Activated T-cell treated with anti-CD3 and anti-CD28 coated beads, Interleukin-2, amount 50 U/mL, for 48 hours (primary cell): ENCODE results near the gene RARS1.
A peak's percentile ranks its signal among the peaks of the same experiment; 100 is the strongest.

Source experiments
- DNase-seq, 2 experiments: peaks; one replicate each; pipeline ENCODE4 v3.0.0-alpha.2; 2020

Gene RARS1

DNA sequence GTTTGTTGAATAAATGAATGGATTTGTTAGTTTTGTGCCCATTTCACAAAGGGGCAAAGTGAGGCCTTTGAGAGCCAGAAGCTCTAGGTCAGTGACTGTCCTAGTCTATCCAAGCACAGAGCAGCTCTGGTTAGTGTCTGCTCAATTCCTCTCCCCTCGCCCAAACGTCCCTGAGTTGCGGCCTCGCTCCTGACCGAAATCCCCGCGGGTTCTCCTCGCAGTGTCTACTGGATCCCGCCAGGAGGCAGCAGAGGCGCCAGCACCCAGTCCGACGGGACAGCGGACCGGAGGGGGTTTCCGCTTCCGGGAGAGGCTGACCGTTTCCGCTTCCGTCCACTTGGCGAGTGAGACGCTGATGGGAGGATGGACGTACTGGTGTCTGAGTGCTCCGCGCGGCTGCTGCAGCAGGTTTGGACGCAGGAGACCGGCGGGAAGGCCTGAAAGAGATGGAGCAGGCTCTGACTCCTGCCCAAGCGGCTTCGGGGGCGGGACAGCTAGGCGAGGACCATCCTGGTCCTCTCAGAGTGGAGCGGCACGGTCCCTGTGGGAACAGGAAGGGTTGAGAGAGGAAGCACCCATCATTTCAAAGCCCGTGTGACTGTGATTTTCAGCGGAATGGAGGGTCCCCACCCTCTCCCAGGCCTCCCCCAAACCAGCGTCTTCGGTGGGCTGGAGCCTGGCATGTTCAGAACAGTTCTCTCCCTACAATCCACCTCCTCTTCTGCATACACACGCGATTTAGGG is at the start of gene RARS1:
Gene RARS1 (plus strand): TSS at position 336 of the 744 bp plus-strand sequence. CDS start 28 bp downstream, at position 364.
- DNase-seq, result peak; percentile 91 to 94

DNA sequence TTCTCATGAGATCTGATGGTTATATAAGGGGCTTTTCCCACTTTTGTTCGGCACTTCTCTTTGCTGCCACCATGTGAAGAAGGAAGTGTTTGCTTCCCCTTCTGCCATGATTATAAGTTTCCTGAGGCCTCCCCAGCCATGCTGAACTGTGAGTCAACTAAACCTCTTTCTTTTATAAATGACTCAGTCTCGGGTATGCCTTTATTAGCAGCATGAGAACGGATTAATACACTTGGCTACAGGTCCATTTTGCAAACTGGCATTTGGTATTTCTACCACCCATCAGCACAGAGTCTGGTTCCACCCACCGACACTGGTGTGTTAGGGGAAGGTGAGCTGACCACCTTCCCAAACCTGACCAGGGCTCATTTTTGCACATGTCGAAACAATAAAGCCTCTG is 47.9 kb upstream of the RARS1 start:
- no peak for DNase-seq

DNA sequence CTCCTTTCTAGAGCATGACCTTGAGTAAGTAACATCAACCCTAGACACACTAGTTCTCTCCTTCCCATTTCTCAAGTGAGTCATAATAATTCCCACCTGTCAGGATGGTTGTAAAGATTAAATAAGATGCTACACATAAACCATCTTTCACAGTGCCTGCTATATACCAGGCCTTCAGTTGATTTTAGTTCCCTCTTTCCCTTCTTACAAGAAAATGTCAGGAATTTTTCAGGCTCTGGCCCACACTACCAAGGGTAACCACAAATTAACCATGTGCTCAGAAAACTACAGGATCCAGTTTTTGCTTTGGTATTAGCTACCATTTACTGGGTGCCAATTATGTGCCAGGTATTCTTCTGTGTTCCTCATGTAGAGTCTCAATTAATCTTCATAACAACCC is 42.7 kb upstream of the RARS1 start:
- no peak for DNase-seq

DNA sequence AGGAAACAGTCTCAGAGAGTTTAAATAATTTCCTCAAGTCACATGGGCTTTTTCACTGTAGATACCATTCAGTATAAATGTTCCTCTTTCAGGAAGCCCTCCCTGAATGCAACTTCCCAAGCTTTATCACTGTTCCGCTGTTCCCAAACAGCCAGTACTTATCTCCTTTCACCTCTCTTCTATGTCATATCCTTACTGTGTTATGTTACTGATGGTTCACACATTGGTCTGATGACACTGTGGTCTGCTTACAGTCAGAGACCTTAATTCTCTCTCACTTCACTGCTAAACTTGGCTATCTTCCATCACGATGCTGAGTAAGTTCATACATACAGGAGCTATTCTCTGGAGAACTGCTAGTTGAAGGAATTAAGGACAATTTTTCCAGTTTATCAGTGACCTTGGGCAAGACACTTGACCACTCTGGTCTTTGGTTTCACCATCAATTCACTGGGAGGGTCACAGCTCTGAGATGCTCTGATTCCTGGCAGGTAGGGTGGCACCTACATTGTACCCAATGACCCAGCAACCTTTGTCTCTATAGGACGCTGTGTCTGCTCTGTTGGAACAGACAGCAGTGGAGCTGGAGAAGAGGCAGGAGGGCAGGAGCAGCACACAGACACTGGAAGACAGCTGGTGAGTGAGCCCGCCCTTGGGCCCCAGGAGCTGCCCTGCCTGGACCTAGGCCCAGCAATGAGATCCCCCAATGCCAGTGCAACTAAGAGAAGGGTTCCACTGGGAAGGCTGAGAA is 42.1 kb upstream of the RARS1 start:
- DNase-seq, result no peak

DNA sequence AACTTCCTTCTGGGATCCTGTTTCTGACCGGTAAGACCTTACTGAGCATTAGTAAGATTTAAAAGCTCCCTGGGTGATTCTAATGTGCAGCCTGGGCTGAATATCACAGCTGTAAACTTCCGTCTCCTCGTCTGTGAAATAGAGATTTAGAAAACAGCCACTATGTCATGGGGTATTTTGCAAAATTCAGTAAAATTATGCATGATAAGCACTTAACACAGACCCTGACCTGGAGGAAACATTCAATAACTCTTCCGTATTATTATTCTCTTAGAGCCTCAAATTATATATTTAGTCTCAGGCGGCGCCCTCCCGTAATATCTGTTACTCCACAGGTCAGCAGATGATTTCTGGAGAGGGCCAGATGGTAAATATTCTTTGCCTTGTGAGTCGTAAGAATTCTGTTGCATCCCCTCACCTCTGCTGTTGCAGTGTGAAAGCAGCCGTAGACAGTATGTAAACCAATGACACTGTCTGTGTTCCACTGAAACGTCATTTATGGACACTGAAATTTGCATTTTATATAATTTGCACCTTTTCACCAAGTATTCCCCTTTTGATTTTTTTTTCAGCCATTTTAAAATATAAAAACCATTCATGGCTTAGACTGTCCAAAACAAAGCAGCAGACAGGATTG is 39.2 kb upstream of the RARS1 start:
- DNase-seq, result no peak

DNA sequence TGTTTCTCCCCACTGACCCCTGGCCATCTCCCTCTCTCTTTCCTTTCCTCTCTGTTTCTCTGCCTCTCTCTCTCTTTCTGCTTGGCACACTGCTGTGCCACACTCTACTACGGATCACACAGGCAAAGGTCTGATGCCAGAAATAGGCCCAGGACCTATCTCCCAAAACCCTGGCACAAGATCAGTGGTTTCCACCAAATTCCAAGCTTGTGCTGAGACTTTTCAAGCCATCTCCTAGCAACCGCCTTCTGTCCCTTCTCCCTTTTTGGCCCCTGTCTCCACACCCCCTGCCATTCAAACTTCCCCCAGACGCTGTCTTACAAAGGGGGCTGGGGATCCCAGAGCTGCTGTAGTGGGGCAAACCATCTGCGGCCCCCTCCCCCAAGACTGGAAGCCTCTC is 38.5 kb upstream of the RARS1 start:
- DNase-seq, result no peak

DNA sequence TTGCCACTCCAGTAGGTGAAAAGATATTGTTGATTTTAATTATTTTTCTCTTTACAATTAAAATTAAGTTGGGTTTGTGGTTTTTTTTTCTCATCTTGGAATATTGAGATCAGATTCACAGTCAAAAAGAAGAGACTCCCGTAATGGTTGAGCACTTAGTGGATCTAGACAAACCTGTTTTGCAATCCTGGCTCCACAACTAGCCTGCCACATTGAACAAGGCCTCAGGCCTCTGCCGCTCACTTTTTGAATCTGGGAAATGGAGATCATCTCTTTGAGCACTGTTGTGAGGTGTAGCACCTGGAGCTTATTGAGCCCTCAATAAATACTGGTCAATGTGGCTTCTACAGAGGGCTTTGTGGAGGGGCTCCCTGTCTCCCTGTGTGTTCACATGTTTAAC is 37.1 kb upstream of the RARS1 start:
- DNase-seq, result no peak

DNA sequence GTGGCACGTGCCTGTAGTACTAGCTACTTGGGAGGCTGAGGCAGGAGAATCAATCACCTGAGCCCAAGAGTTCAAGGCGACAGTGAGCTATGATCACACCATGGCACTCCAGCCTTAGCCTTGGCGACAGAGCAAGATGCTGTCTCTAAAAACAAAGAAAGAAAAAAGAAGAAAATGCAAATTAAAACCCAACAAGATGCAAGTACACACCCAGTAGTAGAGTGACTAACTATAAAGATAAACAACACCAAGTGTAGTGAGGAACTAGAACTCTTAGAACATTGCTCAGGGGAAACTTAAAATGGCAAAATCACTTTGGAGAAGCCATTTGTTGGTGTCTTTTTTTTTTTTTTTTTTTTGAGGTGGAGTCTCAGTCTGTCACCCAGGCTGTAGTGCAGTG is 34.7 kb upstream of the RARS1 start:
- no peak for DNase-seq

DNA sequence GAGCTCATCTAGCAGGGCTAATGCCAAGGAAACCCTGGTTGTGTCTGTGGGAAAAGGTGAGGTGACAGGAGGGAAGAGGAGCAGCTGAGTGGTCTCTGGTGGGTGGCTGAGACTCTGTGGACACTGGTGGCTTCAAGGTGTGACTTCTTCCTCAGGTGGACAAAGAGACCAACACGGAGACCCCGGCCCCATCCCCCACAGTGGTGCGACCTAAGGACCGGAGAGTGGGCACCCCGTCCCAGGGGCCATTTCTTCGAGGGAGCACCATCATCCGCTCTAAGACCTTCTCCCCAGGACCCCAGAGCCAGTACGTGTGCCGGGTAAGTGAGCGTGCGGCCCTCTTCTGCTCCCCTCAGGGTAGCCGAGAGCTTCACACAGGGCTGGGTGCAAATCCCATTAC is 31.1 kb upstream of the RARS1 start:
- no peak for DNase-seq

DNA sequence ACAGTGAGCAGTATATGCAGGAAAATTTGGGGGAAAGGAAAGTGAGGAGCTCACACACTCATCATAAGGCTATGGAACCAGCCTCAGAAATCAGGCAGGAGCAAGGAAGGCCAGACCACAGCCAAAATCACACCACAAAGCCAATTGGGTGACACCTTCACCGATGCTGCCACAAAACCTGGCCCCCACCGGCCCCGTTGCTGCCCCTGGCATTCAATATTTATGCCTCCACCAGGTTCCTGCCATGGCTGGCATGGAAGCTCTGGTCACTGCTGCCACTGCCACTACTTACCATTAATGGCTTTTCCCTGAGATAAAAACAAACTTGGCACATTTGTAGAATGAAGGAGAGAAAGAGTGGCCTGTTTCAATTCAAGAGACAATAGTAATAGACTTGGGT is 28.7 kb upstream of the RARS1 start:
- DNase-seq, result no peak

DNA sequence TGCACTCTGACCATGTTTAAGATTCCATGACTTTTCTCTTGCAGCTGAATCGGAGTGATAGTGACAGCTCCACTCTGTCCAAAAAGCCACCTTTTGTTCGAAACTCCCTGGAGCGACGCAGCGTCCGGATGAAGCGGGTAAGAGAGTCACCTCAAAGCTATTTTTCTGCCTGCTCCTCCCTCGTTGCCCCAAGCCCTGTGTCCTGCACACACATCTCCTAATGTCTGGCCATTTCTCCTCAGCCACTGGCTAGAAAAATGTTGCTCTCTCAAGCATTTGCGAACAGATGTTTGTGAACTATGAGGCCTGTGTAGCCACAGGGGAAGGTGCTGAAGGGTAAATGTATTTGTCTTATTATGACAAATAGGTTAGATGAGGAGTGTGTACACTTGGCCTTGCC is 25.7 kb upstream of the RARS1 start:
- no peak for DNase-seq

DNA sequence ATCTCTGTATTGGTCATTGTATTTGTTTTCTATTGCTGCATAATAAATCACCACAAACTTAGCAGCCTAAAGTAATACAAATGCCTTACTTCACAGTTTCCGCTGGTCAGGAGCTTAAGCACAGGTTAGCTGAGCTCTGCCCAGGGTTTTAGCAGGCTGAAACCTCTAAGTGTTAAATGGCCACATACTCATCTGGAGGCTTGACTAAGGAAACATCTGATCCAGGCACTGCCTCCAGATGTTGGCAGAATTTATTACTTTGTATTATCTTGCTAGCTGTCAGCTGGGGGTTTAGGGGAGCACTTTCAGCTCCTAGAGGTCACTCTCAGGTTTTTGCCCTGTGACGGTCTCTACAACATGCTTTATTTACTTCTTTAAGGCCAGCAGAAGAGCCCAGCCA is 23.2 kb upstream of the RARS1 start:
- no peak for DNase-seq

DNA sequence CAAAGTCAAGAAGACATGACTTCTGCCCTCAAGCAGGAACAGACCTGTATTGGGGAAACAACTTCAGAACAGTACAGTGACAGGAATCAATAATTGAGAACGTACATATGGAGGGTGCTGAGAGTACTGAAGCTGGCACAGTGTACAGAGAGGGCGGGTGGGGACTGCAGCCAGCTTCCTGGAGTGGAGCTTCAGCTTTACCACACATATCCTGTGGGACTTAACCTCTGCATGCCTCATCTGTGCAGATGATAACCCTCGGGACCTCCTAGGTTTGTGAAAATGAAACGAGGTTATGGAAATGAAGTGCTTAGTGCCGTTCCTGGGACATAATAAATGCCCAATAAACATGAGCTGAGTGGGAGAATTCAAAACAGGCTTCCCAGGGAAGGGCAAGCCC is 22.1 kb upstream of the RARS1 start:
- DNase-seq, result no peak

DNA sequence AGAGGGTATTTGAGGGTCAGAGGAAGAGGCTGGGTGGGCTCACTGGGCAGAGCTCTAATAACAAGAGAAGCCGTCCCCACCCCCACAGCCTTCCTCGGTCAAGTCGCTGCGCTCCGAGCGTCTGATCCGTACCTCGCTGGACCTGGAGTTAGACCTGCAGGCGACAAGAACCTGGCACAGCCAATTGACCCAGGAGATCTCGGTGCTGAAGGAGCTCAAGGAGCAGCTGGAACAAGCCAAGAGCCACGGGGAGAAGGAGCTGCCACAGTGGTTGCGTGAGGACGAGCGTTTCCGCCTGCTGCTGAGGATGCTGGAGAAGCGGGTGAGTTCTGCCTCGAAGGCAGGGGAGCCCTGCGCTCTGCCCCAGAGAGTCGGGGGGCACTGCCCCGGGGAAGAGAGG is 21.6 kb upstream of the RARS1 start:
- DNase-seq, result no peak

DNA sequence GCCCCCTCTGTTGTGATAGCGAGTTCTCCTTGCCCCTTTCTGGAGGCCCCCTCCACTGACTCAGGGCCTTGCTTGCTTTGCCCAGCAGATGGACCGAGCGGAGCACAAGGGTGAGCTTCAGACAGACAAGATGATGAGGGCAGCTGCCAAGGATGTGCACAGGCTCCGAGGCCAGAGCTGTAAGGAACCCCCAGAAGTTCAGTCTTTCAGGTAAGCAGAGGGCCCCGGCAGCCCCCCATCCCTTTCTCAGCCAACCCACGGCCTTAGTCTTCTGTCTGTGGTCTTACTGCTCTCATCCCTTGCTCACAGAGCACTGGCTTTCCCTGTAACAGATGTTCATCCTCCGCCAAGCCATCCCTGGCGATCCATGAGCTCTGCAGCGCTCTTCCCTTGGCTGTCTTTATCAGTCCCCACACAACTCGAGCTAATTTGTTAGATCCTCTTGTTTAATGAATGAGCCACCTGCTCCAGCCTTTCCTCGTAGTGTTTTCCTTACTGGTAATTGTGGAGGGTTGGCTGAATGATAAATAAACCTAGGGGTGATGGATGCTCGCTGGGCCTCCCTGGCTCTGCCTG is 18.4 kb upstream of the RARS1 start:
- no peak for DNase-seq

DNA sequence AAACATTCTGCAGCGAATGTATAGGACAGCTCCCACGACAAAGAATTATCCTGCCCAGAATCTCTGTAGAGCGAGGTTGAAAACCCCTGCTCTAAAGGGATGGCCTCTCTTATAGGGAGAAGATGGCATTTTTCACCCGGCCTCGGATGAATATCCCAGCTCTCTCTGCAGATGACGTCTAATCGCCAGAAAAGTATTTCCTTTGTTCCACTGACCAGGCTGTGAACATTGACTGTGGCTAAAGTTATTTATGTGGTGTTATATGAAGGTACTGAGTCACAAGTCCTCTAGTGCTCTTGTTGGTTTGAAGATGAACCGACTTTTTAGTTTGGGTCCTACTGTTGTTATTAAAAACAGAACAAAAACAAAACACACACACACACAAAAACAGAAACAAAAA is 17.4 kb upstream of the RARS1 start:
- no peak for DNase-seq

DNA sequence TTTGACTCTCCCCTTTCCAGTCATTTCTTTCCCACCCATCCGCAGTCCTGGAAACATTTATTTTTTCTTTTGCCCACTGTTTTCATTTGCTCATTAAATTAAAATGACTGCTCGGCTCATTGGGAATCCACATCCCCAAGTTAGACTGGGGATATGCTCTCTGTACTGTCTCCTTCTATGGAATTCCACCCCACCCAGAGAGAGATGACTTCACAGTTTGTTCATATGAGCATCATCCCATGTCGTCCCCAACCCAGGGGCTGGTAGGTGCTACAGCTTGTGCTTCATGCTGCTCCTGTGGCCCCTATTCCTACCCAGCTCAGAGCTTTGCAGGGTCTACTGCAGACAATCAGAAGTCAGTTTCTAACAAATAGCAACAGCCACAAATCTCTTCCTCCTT is 16.5 kb upstream of the RARS1 start:
- DNase-seq, result no peak

DNA sequence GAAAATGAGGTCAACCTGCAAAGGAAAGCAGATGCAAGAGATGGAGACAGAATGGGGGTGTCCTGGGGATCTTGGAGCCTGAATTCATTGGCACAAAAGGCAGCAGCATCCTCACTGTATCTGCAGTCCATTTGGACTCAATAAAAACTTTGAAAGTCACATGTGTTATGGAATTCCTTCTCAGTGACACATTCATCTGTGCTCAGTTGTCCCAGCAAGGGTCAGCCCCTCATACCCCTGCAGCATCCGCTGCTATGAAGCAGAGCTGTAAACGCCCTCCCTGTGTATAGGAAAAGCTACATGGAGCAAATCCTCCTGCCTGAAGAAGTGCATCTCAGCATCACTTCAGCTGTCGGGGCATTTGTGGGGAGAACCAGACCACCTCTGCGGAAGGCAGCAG is 14.5 kb upstream of the RARS1 start:
- DNase-seq, result no peak

DNA sequence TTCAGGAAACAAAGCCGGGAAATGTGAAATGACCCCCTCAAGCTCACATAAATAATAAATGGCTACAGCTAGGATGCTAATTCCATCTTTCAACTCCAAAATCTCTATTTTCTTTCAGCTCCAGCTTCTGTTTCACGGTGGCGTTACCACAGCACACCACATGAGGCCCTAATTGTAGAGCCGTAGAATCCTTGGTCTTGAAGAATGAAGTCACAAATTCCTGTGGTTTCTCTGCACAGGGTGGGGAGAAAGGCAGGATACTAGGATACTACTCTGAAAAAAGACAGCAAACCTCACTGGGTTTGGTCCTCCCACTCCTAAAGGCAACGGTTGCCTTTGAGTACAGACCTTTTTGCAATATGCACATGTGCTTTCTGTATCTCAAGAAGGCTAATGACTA is 13.9 kb upstream of the RARS1 start:
- no peak for DNase-seq

DNA sequence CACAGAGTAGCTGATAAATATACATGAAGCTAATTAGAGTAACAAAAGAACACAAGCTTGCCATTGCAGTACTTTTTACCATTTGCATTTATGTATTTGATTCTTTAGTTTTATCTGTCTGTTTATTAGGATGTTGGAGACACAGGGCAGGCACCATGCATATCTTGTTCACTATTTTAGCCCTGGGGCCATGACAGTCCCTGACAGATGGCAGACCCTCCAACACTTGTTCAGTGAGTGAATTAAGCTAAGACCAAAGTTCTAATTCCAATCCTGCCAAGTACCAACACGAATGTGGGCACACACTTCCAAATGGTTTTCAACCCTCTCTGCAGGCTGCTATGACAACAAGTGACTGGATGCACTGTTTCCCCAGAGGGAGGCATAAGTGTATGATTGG is 12.0 kb upstream of the RARS1 start:
- no peak for DNase-seq

DNA sequence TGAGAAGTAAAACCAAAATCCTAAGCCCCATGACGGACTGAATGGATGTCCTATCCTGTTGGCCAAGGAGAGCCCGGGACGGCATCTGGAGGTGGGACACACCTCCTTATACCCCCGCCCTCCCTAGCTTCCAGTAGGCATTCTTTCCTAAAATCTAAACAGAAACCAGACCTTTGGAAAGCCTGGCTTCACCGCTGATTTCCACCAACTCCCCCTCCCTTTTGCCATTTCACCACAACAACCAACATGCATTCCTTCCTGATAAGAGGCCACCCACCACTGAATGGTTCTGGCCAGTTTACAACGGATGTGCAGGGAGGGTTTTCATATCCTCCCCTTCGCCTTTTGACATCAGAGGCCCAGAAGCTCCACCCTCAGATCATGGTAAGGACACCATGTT is 9.2 kb upstream of the RARS1 start:
- no peak for DNase-seq

DNA sequence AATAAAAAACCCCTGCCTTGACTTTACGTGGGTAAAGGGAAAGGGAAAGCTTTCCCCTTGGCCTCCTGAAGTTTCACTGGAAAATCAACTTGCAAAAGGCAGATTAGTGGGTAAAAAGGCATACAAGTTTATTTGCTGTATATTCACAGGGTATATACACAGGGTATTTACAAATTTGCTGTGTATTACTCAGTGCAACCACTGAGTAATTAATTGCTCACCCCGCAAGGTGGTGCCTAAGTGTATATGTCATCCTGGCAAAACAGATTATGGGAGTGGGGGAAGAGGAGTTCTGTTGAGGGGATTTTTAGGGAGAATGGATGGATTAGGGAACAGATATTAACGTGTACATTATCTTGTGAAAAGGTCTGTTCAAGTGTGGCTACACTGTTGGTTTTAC is 7.1 kb upstream of the RARS1 start:
- no peak for DNase-seq

DNA sequence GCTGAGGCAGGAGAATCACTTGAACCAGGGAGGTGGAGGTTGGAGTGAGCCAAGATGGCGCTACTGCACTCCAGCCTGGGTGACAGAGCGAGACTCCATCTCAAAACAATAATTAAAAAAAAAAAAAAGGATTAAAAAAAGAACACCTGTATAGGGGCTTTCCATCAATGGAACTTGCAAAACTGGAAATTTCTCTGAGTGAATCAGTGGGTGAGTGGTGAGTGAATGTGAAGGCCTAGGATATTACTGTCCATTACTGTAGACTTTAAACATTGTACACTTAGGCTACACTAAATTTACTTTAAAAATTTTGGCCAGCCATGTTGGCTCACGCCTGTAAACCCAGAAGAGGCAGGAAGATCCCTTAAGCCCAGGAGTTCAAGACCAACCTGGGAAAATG is 5.7 kb upstream of the RARS1 start:
- no peak for DNase-seq

DNA sequence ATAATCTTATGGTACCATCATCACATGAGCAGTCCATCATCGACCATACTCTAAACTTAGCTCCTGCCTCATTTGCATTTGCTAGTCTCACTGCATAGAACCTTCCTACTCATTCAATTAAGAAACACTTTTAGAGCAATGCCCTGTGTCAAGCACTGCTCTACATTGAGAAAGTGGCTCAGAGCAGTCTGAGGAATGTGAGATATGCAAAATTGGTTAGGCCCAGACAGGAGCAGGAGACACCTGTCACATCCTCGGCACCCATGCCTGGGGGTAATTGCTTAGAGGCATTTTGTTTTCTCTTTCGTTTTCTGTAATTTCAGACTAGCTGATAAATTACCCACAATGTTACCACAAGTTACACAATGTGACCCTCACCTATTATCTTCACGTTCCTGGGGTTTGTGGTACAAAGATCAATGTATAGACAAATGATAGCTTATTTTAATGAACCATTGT is 4.9 kb upstream of the RARS1 start:
- no peak for DNase-seq
